ENCODE results near the gene ARFGEF3.

ARFGEF3 gene

DNA sequence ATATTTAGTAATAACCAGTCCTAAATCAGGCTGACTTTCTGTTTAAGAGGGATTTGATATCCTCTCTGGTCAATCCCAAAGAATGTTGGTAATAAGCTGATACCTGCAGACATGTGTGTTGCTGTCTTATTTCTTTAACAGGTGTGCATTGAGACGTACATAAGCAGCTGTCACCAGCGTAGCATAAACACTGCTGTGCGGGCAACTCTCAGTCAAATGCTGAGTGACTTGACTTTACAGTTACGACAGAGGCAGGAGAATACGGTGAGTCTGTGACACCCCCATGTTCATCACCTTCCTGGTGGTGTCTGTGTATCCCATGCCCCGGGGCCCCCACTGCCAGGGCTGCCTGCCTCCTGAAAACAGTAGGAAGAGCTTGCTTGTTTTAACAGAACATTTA lies 76.6 kb downstream of the ARFGEF3 start:
- no peak overlapping the region for H3K4me3 ChIP-seq (replicated peaks; ENCODE audit: low read depth, low read length)
- TF ChIP-seq, protein P1, sequence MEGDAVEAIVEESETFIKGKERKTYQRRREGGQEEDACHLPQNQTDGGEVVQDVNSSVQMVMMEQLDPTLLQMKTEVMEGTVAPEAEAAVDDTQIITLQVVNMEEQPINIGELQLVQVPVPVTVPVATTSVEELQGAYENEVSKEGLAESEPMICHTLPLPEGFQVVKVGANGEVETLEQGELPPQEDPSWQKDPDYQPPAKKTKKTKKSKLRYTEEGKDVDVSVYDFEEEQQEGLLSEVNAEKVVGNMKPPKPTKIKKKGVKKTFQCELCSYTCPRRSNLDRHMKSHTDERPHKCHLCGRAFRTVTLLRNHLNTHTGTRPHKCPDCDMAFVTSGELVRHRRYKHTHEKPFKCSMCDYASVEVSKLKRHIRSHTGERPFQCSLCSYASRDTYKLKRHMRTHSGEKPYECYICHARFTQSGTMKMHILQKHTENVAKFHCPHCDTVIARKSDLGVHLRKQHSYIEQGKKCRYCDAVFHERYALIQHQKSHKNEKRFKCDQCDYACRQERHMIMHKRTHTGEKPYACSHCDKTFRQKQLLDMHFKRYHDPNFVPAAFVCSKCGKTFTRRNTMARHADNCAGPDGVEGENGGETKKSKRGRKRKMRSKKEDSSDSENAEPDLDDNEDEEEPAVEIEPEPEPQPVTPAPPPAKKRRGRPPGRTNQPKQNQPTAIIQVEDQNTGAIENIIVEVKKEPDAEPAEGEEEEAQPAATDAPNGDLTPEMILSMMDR (IDR thresholded peaks at IDR 0.05; ENCODE audit: low read depth, low read length, missing control alignments) = no peak
- no peak for DNase-seq (ENCODE audit: extremely low read depth, low read depth)

DNA sequence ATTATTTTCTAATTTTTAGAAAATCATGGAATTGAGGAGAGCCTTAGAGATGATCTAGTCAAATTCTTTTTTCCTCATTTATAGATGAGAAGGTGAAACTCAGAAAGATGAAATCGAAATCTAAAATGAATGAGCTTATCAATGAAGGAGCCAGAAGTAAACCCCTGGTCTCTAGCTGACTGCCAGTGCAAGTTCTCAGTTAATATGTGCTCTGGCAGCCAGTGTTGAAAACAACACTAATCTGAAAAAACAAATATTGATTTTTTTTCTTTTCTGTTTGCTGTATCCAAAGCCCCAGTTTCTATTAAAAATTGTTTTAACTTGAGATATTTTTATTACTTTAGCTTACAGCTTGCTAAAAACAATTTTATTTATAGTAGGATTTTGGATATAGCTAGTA lies 78.0 kb downstream of the ARFGEF3 start:
- no peak overlapping the region for H3K4me3 ChIP-seq (replicated peaks; ENCODE audit: low read depth, low read length)
- DNase-seq (ENCODE audit: extremely low read depth, low read depth) = no peak
- TF ChIP-seq, protein P1 (IDR thresholded peaks at IDR 0.05; ENCODE audit: low read depth, low read length, missing control alignments) = no peak

DNA sequence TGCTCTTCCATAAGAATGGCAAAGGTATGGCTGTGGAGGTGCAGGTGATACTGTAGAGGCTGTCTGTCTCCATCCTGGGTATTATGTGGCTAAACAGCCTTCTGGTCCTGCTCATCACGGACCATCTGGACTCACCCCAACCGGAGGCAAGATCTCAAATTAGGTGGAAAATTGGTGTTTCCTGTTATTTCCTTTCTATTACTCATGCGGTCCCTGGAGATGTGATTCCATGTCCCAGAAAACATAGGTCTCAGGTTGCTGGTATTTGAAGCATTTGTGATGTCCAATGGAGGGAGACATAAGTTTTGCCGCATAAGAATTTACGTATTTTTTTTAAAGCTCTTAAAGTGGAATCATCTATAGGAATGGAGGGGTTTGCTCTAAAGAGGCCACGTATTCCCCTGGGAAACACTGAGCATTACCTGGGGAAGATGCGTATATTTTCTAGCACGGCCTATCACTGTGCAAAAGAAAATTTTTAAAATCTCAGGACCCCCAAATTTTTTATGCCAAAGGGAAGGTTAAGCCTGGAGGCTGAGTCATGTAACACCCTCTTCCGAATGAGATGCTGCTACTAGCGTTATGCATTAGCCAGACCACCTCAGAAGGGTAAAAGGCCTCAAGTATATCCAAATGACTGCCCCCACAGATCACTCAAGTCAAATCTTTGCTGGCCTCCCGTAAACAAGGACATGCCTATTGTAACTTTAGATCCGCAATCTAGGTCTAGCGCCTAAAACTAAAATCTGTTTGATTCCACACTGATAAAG lies 78.9 kb downstream of the ARFGEF3 start:
- DNase-seq (ENCODE audit: extremely low read depth, low read depth) = no peak
- H3K4me3 ChIP-seq (replicated peaks; ENCODE audit: low read depth, low read length) = no peak overlapping the region
- TF ChIP-seq, protein P1 (IDR thresholded peaks at IDR 0.05; ENCODE audit: low read depth, low read length, missing control alignments) = no peak

DNA sequence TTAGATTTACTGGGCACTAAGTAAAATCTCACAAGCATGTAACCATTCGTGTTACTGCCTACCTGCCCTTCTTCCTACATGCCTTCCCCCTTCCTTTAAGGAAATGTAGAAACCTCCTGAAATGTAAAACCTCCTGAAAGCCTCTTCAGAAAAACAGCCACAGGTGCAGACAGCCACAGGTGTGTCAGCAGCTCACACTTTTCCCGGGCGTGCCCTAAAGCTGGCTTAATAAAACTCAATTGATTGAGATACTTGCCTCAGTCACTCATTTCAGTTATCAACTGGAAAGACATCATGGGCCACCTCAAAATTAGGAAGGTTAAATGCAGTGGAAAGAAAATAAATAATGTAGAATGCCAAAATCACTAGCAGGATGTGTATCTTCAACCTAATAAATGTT lies 79.6 kb downstream of the ARFGEF3 start:
- H3K4me3 ChIP-seq (replicated peaks; ENCODE audit: low read depth, low read length) = no peak overlapping the region
- TF ChIP-seq, protein P1 (IDR thresholded peaks at IDR 0.05; ENCODE audit: low read depth, low read length, missing control alignments) = no peak
- no peak for DNase-seq (ENCODE audit: extremely low read depth, low read depth)

DNA sequence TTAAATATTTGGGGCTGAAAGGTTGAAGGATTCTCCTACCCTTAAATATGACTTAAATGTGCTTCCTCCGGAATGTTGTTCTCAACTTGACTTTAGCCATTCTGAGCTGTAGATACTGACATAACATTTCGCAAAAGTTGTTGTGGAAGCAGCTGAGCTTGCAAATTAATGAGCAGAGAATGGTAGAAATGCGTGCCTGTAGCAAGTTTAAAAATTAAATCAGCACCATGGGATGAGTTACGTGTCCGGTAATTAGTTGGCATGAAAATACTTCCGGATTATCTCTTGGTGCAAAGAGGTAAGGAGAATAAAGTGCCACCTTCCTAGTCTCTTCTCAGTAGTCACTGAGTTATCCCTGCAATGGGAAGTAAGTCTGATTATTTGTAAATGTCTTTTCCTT lies 80.2 kb downstream of the ARFGEF3 start:
- no peak overlapping the region for H3K4me3 ChIP-seq (replicated peaks; ENCODE audit: low read depth, low read length)
- no peak for DNase-seq (ENCODE audit: extremely low read depth, low read depth)
- TF ChIP-seq, protein P1 (IDR thresholded peaks at IDR 0.05; ENCODE audit: low read depth, low read length, missing control alignments) = no peak

DNA sequence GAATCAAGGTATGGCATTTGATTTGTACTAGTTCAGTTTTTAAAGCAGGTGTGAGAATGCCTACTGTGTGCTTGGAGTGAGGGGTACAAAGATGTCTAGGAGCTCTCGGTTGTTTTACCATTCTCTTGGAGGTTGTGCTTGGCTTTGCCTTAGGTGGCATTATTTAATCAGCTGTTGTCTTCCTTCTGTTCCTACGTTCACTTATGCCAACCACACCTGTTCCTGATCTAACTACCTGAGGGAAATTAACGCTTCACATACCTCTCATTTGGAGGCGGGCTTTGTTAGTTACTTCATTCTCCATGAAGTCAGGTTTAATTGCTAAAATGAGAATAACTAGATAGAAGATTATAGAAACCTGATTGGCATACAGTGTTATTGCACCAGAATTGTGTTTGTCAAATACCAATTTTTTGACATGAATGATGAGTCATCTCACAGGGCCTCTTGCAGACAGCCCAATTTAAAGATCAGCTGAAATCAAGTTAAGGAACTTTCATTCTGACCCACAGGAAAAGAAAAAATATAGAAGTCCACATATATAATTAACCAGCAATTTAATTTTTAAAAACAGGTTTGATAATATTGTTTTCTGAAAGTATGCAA lies 81.4 kb downstream of the ARFGEF3 start:
- no peak overlapping the region for H3K4me3 ChIP-seq (replicated peaks; ENCODE audit: low read depth, low read length)
- DNase-seq (ENCODE audit: extremely low read depth, low read depth) = no peak
- TF ChIP-seq, protein P1 (IDR thresholded peaks at IDR 0.05; ENCODE audit: low read depth, low read length, missing control alignments) = no peak
